Measurements from ENCODE around the gene SLC4A8.

The SLC4A8 gene

DNA sequence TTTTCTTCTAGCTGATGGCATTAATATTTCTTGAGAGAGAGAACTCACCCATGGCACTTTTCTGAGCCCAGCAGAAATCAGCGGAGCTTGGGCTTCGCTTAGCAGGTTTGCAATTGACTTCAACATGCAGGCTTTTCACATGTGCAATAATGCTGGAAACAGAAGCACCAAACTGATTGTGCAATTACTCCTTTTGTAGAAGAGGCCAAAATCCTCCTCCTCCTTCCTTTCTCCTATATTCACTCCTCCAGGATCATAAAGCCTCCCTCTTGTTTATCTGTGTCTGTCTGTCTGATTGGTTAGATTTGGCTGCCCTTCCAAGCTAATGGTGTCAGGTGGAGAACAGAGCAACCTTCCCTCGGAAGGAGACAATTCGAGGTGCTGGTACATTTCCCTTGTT is 90.4 kb downstream of the SLC4A8 start:
- peak; percentile 11; the same call in 1 of the 2 replicates for TF ChIP-seq CEBPB (IDR thresholded peaks at IDR 0.05)

DNA sequence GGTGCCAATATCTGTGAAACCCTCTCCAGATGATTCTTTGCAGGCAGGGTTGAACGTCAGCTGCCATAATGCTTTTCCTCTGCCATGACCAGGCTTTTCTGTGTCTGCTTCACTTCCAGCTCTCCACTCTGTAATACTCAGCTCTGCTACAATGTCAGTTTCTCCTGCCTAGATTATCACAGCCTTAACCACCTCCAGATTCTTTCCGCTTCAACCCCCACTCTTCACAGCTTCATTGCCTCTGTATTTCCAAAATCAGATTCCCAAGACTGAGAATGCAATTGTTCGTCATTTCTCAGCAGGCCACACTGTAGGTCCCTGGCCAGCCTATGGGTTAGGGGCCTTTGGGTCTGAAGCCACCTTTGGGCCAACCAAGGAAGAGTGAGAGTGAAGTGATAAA is 92.7 kb downstream of the SLC4A8 start:
- TF ChIP-seq, protein P1, sequence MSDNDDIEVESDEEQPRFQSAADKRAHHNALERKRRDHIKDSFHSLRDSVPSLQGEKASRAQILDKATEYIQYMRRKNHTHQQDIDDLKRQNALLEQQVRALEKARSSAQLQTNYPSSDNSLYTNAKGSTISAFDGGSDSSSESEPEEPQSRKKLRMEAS (IDR thresholded peaks at IDR 0.05) = no peak
- TF ChIP-seq EGR1 (IDR thresholded peaks at IDR 0.05) (no peak), CREB1 (IDR thresholded peaks at IDR 0.05; ENCODE audit: low read depth) (no peak), RAD21 (IDR thresholded peaks at IDR 0.05; ENCODE audit: low read depth) (no peak), EP300 (IDR thresholded peaks at IDR 0.05; ENCODE audit: borderline replicate concordance) (no peak), FOXM1 (IDR thresholded peaks at IDR 0.05; ENCODE audit: borderline replicate concordance, low read depth) (no peak), TCF12 (IDR thresholded peaks at IDR 0.05; ENCODE audit: low read depth) (no peak), TAF1 (IDR thresholded peaks at IDR 0.05; ENCODE audit: low read depth) (no peak), YY1 (IDR thresholded peaks at IDR 0.05; ENCODE audit: low read depth) (no peak), CEBPB (IDR thresholded peaks at IDR 0.05) (no peak), ZBTB7A (IDR thresholded peaks at IDR 0.05; ENCODE audit: low read depth) (no peak), NFIC (IDR thresholded peaks at IDR 0.05) (no peak), TEAD4 (IDR thresholded peaks at IDR 0.05) (no peak)
- TF ChIP-seq, protein P2, sequence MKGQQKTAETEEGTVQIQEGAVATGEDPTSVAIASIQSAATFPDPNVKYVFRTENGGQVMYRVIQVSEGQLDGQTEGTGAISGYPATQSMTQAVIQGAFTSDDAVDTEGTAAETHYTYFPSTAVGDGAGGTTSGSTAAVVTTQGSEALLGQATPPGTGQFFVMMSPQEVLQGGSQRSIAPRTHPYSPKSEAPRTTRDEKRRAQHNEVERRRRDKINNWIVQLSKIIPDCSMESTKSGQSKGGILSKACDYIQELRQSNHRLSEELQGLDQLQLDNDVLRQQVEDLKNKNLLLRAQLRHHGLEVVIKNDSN (IDR thresholded peaks at IDR 0.05) = no peak
- TF ChIP-seq, protein P3, sequence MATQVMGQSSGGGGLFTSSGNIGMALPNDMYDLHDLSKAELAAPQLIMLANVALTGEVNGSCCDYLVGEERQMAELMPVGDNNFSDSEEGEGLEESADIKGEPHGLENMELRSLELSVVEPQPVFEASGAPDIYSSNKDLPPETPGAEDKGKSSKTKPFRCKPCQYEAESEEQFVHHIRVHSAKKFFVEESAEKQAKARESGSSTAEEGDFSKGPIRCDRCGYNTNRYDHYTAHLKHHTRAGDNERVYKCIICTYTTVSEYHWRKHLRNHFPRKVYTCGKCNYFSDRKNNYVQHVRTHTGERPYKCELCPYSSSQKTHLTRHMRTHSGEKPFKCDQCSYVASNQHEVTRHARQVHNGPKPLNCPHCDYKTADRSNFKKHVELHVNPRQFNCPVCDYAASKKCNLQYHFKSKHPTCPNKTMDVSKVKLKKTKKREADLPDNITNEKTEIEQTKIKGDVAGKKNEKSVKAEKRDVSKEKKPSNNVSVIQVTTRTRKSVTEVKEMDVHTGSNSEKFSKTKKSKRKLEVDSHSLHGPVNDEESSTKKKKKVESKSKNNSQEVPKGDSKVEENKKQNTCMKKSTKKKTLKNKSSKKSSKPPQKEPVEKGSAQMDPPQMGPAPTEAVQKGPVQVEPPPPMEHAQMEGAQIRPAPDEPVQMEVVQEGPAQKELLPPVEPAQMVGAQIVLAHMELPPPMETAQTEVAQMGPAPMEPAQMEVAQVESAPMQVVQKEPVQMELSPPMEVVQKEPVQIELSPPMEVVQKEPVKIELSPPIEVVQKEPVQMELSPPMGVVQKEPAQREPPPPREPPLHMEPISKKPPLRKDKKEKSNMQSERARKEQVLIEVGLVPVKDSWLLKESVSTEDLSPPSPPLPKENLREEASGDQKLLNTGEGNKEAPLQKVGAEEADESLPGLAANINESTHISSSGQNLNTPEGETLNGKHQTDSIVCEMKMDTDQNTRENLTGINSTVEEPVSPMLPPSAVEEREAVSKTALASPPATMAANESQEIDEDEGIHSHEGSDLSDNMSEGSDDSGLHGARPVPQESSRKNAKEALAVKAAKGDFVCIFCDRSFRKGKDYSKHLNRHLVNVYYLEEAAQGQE (IDR thresholded peaks at IDR 0.05; ENCODE audit: low read depth) = no peak

DNA sequence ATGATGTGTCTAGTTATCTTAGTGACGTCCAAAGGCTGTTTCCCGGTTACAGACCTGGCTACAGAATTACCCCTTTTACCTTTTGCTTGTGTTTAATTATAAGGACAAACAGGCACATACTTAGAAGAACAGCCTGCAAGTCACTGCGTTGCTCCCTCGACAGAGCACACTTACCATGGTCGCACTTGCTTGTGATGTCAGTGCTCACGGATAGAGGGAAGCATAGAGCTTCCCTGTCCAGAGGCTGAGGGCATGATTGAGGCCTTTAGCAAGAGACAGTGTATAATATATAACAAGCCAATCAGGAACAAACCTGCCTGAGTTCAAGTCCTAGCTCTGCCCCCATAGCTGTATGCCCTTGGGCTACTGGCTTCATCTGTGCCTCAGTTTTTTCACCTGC is 93.2 kb downstream of the SLC4A8 start:
- TF ChIP-seq CREB1 (IDR thresholded peaks at IDR 0.05; ENCODE audit: low read depth) = no peak
- no peak for TF ChIP-seq RAD21 (IDR thresholded peaks at IDR 0.05; ENCODE audit: low read depth)
- no peak for TF ChIP-seq EP300 (IDR thresholded peaks at IDR 0.05; ENCODE audit: borderline replicate concordance)
- TF ChIP-seq YY1 (IDR thresholded peaks at IDR 0.05; ENCODE audit: low read depth) = no peak
- no peak for TF ChIP-seq NFIC (IDR thresholded peaks at IDR 0.05)
- TF ChIP-seq, protein P2 (IDR thresholded peaks at IDR 0.05) = no peak
- TF ChIP-seq TCF12 (IDR thresholded peaks at IDR 0.05; ENCODE audit: low read depth) = no peak
- no peak for TF ChIP-seq TEAD4 (IDR thresholded peaks at IDR 0.05)

DNA sequence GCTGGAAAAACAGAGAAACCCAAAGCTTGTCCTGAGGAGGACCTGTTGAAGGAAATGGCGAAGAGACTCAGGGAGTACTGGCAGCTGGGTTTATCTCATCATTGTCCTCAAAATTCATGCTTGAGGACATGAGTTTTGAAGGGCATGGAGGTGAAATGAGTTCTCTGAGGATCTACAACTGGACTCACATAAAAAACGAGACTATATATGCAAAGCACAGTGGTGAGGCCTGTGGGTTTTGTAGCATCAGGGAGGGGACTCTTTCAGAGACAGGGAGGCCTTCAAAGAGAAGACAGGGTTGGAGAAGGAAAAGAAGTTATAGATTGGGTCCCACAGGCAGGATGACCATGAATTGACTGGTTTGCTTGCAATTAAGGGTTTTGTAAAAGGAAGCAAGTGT is 95.1 kb downstream of the SLC4A8 start:
- no peak for TF ChIP-seq EGR1 (IDR thresholded peaks at IDR 0.05)
- no peak for TF ChIP-seq TCF12 (IDR thresholded peaks at IDR 0.05; ENCODE audit: low read depth)
- no peak for TF ChIP-seq YY1 (IDR thresholded peaks at IDR 0.05; ENCODE audit: low read depth)
- no peak for TF ChIP-seq FOXM1 (IDR thresholded peaks at IDR 0.05; ENCODE audit: borderline replicate concordance, low read depth)
- TF ChIP-seq, protein P2 (IDR thresholded peaks at IDR 0.05) = no peak
- TF ChIP-seq, protein P1 (IDR thresholded peaks at IDR 0.05) = no peak
- TF ChIP-seq TAF1 (IDR thresholded peaks at IDR 0.05; ENCODE audit: low read depth) = no peak
- no peak for TF ChIP-seq ZBTB7A (IDR thresholded peaks at IDR 0.05; ENCODE audit: low read depth)
- no peak for TF ChIP-seq CEBPB (IDR thresholded peaks at IDR 0.05)
- TF ChIP-seq RAD21 (IDR thresholded peaks at IDR 0.05; ENCODE audit: low read depth) = no peak

DNA sequence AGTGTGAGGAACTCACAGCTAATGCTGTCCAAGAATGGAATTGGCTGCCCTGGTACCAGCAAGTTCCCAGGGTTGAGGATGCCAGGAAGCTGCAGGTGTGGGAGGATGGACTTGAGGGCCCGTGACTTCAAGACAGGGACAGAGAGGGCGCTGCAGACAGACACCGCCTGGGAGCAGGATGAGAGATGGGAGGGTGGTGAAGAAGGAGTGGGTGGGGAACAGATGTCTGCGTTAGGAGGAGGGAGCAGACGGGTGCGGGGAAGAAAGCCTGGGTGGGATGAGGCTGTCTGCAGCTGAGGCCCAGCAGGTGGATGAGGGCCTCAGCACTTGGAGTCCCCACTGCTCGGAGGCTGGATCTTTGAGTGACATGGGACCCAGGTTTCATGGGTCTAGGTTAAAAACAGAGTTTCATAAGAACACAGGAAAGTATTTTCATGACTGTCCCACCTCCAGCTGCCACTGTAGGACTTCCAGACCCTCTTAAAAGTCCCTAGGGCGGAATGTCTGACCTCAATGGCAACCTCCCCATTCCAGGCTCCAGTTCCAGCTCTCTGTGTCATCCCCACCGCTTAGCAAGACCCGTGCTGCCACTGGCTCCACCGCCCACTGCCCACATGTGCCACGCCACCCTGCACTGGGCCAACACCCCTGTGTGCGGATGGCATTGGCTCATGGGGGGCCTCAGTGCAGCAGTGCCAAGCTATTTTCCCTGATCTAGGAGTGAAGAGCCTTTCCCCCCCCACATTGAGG is 96.1 kb downstream of the SLC4A8 start:
- TF ChIP-seq, protein P2 (IDR thresholded peaks at IDR 0.05) = no peak
- no peak for TF ChIP-seq ZBTB7A (IDR thresholded peaks at IDR 0.05; ENCODE audit: low read depth)
- TF ChIP-seq TEAD4 (IDR thresholded peaks at IDR 0.05) = no peak
- TF ChIP-seq, protein P1 (IDR thresholded peaks at IDR 0.05) = no peak
- no peak for TF ChIP-seq CEBPB (IDR thresholded peaks at IDR 0.05)
- TF ChIP-seq EGR1 (IDR thresholded peaks at IDR 0.05) = no peak
- no peak for TF ChIP-seq YY1 (IDR thresholded peaks at IDR 0.05; ENCODE audit: low read depth)
- TF ChIP-seq, protein P3 (IDR thresholded peaks at IDR 0.05; ENCODE audit: low read depth) = no peak
- no peak for TF ChIP-seq FOXM1 (IDR thresholded peaks at IDR 0.05; ENCODE audit: borderline replicate concordance, low read depth)
- TF ChIP-seq EP300 (IDR thresholded peaks at IDR 0.05; ENCODE audit: borderline replicate concordance) = no peak
- TF ChIP-seq CREB1 (IDR thresholded peaks at IDR 0.05; ENCODE audit: low read depth) = no peak
- no peak for TF ChIP-seq TCF12 (IDR thresholded peaks at IDR 0.05; ENCODE audit: low read depth)
- TF ChIP-seq NFIC (IDR thresholded peaks at IDR 0.05) = no peak
- no peak for TF ChIP-seq TAF1 (IDR thresholded peaks at IDR 0.05; ENCODE audit: low read depth)
- no peak for TF ChIP-seq RAD21 (IDR thresholded peaks at IDR 0.05; ENCODE audit: low read depth)
